Left cardiac atrium (tissue), 4 donors: ENCODE data around the gene ADAM20. TPM values are rescaled to one million over a fixed set of nuclear protein-coding genes. Genes with fewer than 3 reads are reported as not detected.
"Not testable (repeated sequence)": the region's sequence is repeated elsewhere in the genome, so short reads cannot be mapped to it uniquely, and the experiment has no call there.

Experiments used
- ATAC-seq, 2 donors: fragments of 200-7000 bp; cut with Tn5 transposase; one replicate each; pipeline ENCODE4 v1.9.1; 2020; ENCODE audit warnings: mild to moderate bottlenecking in 2 of 2, moderate library complexity in 2 of 2
- DNase-seq: peaks from one replicate; pipeline ENCODE4 v3.0.0-alpha.2; 2020
- intact Hi-C, 2 donors: fragments of 100-400 bp; cut with DNase I; formaldehyde crosslinking; loops; one replicate each; pipeline versions ENCODE4 v1.14.1 to v1.15.1; 2022 to 2023
- total RNA-seq, 2 donors: library from RNA; stranded (reverse); fragmentation: NEBNext Ultra II Directional; extraction: Animal tissue kit (Norgen Biotek cat#: 25700); gene quantifications; one replicate each; pipeline ENCODE4 v1.2.1, GENCODE V29; 2021
- donor health status: DM: no; HTN: yes; CAD: no.
- donor health status: DM: no; HTN: yes; CAD: no; lungs with severe emphysema.
- donor health status: DM: yes; HTN: yes; CAD: no.
- donor health status: Dilated cardiomyopathy.

Gene ADAM20
- total RNA-seq, 2 donors from 2014 or later: 0.53 to 0.60 TPM

- intact Hi-C loops, ATAC-seq, DNase-seq: not testable (repeated sequence)
These were observed 59.3 kb downstream of the ADAM20 start for GRCh38 chr14:70475459-70475858.

- intact Hi-C loops: no loop called here
- DNase-seq: no peak
- ATAC-seq: no peak
These were observed 61.0 kb downstream of the ADAM20 start for GRCh38 chr14:70473825-70474224.

Other genes starting within 250 kb of the ADAM20 start
- gene COX16, start 175.3 kb downstream of the ADAM20 start, total RNA-seq: 10 to 100 TPM; 30.1 to 36.6 TPM
- gene SYNJ2BP, start 117.9 kb downstream of the ADAM20 start, total RNA-seq: 10 to 100 TPM; 35.3 to 43.8 TPM
- gene ADAM21, start 82.8 kb downstream of the ADAM20 start, total RNA-seq: under 1 TPM; 0.10 to 0.65 TPM
- 10 to 100 TPM; 16.7 to 20.6 TPM for gene MED6, start 65.7 kb upstream of the ADAM20 start, total RNA-seq
- gene TTC9, start 106.9 kb upstream of the ADAM20 start, total RNA-seq: 1 to 10 TPM; 1.2 to 3.6 TPM